Naive B cell (primary cell): ENCODE data around the gene OTOF. TPM values are rescaled to one million over a fixed set of nuclear protein-coding genes. Genes with fewer than 3 reads are reported as not detected.

Source experiments
- ATAC-seq, 2 donors: fragments of 150-1000 bp; cut with Tn5 transposase; 2 replicates each; pipeline ENCODE4 v1.10.0; 2021; ENCODE audit warnings: low read depth in 2 of 2, mild to moderate bottlenecking in 2 of 2, moderate library complexity in 2 of 2
- DNase-seq: peaks from one replicate; pipeline ENCODE4 v3.0.0; 2022
- H3K27ac Mint-ChIP-seq, 6 donors: one replicate each; pipeline ENCODE4 v1.8.0; 2020 to 2022; ENCODE audit warnings: mild to moderate bottlenecking in 6 of 6, mixed read lengths in 6 of 6, moderate library complexity in 5 of 6, inconsistent platforms in 2 of 6
- H3K27me3 Mint-ChIP-seq, 3 donors: one replicate each; pipeline ENCODE4 v1.8.0; 2021 to 2022; ENCODE audit warnings: mixed read lengths in 3 of 3, mild to moderate bottlenecking in 1 of 3
- H3K36me3 Mint-ChIP-seq, 2 donors: one replicate each; pipeline ENCODE4 v1.8.0; 2020 to 2022; ENCODE audit warnings: mixed read lengths in 2 of 2, inconsistent platforms in 1 of 2, mild to moderate bottlenecking in 1 of 2
- H3K4me1 Mint-ChIP-seq, 3 donors: one replicate each; pipeline ENCODE4 v1.8.0; 2020 to 2022; ENCODE audit warnings: mixed read lengths in 3 of 3, inconsistent platforms in 1 of 3, mild to moderate bottlenecking in 1 of 3, moderate library complexity in 1 of 3
- H3K4me3 Mint-ChIP-seq, 8 donors: one replicate each; pipeline ENCODE4 v1.8.0; 2020 to 2022; ENCODE audit warnings: mild to moderate bottlenecking in 8 of 8, mixed read lengths in 8 of 8, moderate library complexity in 8 of 8, inconsistent platforms in 2 of 8
- H3K9me3 Mint-ChIP-seq, 7 donors: one replicate each; pipeline ENCODE4 v1.8.0; 2020 to 2022; ENCODE audit warnings: mixed read lengths in 7 of 7, mild to moderate bottlenecking in 5 of 7, inconsistent platforms in 2 of 7, moderate library complexity in 1 of 7
- polyA plus RNA-seq, 6 donors: library from polyadenylated mRNA; unstranded; fragments of 300-500 nt; fragmentation: Illumina TruSeq; gene quantifications; one replicate each; pipeline ENCODE4 v1.2.3, GENCODE V29; 2021; ENCODE audit warnings: low read depth in 6 of 6

Gene OTOF
- polyA plus RNA-seq, 6 donors from 2014 or later: not detected

- Mint-ChIP-seq H3K27ac (peak overlapping the region in 1 of 6 donors; percentile 36), H3K27me3 (peaks cover 0 to 19% (median 14%) of the 10 kb centered on the region in 3 donors), H3K4me3 (no peak overlapping the region), H3K4me1 (peaks cover 3 to 5% (median 3%) of the 10 kb centered on the region in 3 donors), H3K9me3 (no peaks in the 10 kb centered on the region), H3K36me3 (no peaks in the 10 kb centered on the region)
- no peak for ATAC-seq
- no peak for DNase-seq
Observed at GRCh38 chr2:26482211-26483026, 4.5 kb upstream of the OTOF start.

GRCh38 chr2:26481706-26482105 is 3.8 kb upstream of the OTOF start:
- ATAC-seq: no peak
- no peak overlapping the region for H3K27ac Mint-ChIP-seq
- no peaks in the 10 kb centered on the region for H3K36me3 Mint-ChIP-seq
- H3K9me3 Mint-ChIP-seq: no peaks in the 10 kb centered on the region
- H3K27me3 Mint-ChIP-seq: peaks cover 0 to 21% (median 14%) of the 10 kb centered on the region in 3 donors
- DNase-seq: no peak
- H3K4me1 Mint-ChIP-seq: peaks cover 3 to 5% (median 4%) of the 10 kb centered on the region in 3 donors
- no peak overlapping the region for H3K4me3 Mint-ChIP-seq

GRCh38 chr2:26480566-26481423 is 2.9 kb upstream of the OTOF start:
- Mint-ChIP-seq H3K9me3 (no peaks in the 10 kb centered on the region), H3K36me3 (no peaks in the 10 kb centered on the region), H3K27ac (no peak overlapping the region), H3K4me3 (no peak overlapping the region), H3K27me3 (peaks cover 0 to 18% (median 14%) of the 10 kb centered on the region in 3 donors), H3K4me1 (peaks cover 3 to 5% (median 4%) of the 10 kb centered on the region in 3 donors)
- DNase-seq (no peak), ATAC-seq (no peak)

GRCh38 chr2:26479789-26480565 is 2.1 kb upstream of the OTOF start:
- Mint-ChIP-seq H3K4me1 (peaks cover 3 to 5% (median 4%) of the 10 kb centered on the region in 3 donors), H3K27ac (peak overlapping the region in 1 of 6 donors; percentile 29), H3K4me3 (no peak overlapping the region), H3K9me3 (no peaks in the 10 kb centered on the region), H3K36me3 (no peaks in the 10 kb centered on the region), H3K27me3 (peaks cover 0 to 14% (median 10%) of the 10 kb centered on the region in 3 donors)
- DNase-seq (no peak), ATAC-seq (no peak)

DNA sequence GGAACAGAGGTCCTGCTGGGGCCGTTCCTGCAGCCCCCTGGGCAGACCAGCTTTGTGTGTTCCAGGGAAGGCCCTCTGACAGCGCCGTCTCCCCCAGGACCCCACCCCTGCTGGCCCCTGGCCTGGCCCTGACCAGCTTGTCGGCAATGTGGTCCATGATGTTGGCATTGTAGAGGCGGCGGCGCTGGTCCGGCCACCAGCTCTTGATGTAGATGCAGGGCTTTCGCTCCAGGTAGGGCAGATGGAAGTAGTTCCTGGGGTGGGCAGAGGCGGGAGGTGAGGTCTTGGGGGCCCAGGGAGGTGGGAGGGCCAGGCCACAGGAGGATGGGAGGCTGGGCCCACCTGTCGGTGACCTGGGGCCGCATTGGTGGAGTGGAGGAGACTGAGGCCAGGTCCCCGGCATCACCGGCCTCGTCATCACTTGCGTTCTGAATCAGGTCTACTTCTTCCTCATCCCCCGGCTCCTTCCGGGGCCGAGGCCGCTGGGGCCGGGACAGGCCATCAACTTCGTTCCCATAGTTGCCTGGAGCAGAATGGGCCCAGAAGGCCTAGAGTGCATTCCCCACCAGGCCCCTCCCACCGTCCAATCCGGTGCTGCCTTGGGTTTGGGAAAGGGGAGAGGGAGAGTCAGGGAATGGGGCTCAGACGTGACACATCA is 1.3 kb upstream of the OTOF start:
- Mint-ChIP-seq H3K4me1 (peaks cover 3 to 5% (median 4%) of the 10 kb centered on the region in 3 donors), H3K9me3 (no peaks in the 10 kb centered on the region), H3K36me3 (no peaks in the 10 kb centered on the region), H3K27ac (no peak overlapping the region), H3K27me3 (peaks cover 0 to 14% (median 7%) of the 10 kb centered on the region in 3 donors), H3K4me3 (no peak overlapping the region)
- DNase-seq (no peak), ATAC-seq (no peak)

GRCh38 chr2:26478366-26478765 is 442 bp upstream of the OTOF start:
- no peak for ATAC-seq
- Mint-ChIP-seq H3K9me3 (no peaks in the 10 kb centered on the region), H3K27me3 (peaks cover 0 to 14% (median 7%) of the 10 kb centered on the region in 3 donors), H3K27ac (no peak overlapping the region), H3K36me3 (no peaks in the 10 kb centered on the region), H3K4me1 (peaks cover 3 to 5% (median 4%) of the 10 kb centered on the region in 3 donors), H3K4me3 (peak overlapping the region in 1 of 8 donors; percentile 50)
- DNase-seq: no peak

- peak overlapping the region in 2 of 6 donors; percentile 20 to 56 for H3K27ac Mint-ChIP-seq
- H3K4me1 Mint-ChIP-seq: peaks cover 3 to 5% (median 4%) of the 10 kb centered on the region in 3 donors
- H3K9me3 Mint-ChIP-seq: no peaks in the 10 kb centered on the region
- ATAC-seq (no peak), DNase-seq (no peak)
- H3K27me3 Mint-ChIP-seq: peaks cover 0 to 9% (median 7%) of the 10 kb centered on the region in 3 donors
- H3K36me3 Mint-ChIP-seq: no peaks in the 10 kb centered on the region
- H3K4me3 Mint-ChIP-seq: no peak overlapping the region
Observed at GRCh38 chr2:26477126-26477910, 606 bp downstream of the OTOF start.

DNA sequence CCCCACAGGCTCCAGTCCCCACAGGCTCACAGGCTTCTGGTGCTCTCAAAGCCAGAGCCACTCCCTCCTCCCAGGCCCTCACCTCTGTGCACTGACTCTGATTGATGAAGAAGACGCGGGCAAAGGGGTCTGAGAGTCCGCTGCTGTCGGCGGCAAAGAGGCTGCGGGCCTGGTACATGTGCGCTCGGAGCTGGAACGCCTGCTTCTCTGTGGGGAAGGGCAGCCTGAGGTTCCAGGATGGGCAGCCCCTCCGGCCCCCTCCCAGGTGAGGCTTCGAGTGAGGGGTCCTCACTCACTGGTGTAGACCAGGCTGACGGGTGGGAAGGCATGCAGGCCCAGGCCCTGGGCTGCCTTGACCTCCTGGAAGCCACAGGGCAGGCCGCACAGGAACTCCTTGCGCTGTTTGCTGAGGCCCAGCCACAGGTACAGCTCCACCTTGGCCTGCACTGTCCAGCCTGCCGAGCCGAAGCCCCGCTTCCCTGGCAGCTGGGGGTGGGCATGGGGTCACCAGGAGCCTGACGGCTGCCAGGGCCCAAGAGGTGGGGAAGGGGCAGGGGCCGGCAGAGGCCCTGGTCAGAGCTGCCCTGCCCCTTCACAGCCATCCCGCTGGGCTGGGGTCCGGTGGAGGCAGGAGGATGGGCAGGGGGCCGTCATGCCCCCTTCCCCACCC is 2.0 kb downstream of the OTOF start:
- Mint-ChIP-seq H3K36me3 (no peaks in the 10 kb centered on the region), H3K9me3 (peaks cover 0 to 6% (median 0%) of the 10 kb centered on the region in 7 donors), H3K27ac (peak overlapping the region in 1 of 6 donors; percentile 37), H3K4me1 (peaks cover 3 to 5% (median 4%) of the 10 kb centered on the region in 3 donors), H3K4me3 (no peak overlapping the region), H3K27me3 (peaks cover 0 to 7% (median 7%) of the 10 kb centered on the region in 3 donors)
- DNase-seq: no peak
- ATAC-seq: no peak

DNA sequence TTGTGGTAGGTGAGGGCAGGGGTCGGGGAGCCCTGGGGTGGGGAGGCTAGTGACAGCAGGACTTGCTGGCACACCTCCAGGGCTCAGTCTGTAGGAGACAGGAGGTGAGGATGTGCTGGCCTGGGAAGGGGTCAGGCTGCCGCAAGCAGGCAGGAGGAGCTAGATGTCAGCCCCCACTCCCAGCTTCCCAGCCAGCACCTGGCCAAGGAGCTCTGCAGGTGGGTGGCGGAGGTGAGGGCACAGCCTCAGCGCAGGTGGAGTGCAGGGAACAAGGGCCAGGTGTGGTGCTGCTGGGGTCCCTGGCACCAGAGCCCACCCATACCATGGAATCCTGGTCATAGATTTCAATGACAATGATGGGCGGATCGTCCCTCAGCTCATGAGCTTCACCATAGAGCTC is 2.9 kb downstream of the OTOF start:
- H3K36me3 Mint-ChIP-seq: peaks cover 0 to 9% of the 10 kb centered on the region in 2 donors
- peaks cover 0 to 16% (median 7%) of the 10 kb centered on the region in 3 donors for H3K27me3 Mint-ChIP-seq
- no peak overlapping the region for H3K27ac Mint-ChIP-seq
- H3K4me1 Mint-ChIP-seq: peaks cover 3 to 5% (median 4%) of the 10 kb centered on the region in 3 donors
- ATAC-seq (no peak), DNase-seq (no peak)
- no peak overlapping the region for H3K4me3 Mint-ChIP-seq
- peaks cover 3 to 10% (median 5%) of the 10 kb centered on the region in 7 donors for H3K9me3 Mint-ChIP-seq

- ATAC-seq: no peak
- DNase-seq: no peak
- Mint-ChIP-seq H3K4me1 (peaks cover 3 to 5% (median 4%) of the 10 kb centered on the region in 3 donors), H3K36me3 (peaks cover 0 to 15% of the 10 kb centered on the region in 2 donors), H3K27me3 (peaks cover 0 to 21% (median 7%) of the 10 kb centered on the region in 3 donors), H3K9me3 (peaks cover 9 to 15% (median 11%) of the 10 kb centered on the region in 7 donors), H3K27ac (no peak overlapping the region), H3K4me3 (no peak overlapping the region)
Observed at GRCh38 chr2:26474261-26474785, 3.6 kb downstream of the OTOF start.

DNA sequence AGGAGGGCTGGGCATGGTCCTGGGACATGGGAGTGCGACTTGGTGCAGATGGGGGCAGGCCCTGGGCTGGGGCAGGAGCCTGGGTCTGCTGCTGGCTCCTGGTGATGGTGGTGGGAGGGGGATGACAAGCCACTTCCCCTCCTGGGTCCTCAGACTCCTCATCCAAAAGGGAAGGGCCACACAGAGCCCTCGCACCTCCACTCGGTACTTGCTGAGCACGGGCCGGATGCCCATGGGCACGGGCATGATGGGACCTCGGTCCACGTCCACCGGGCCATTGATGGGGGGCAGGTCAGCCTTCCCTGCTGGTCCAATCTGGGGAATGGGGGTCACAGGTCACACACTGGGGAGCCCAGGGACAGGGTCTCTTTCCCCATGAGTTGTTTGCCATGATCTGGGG is 4.1 kb downstream of the OTOF start:
- H3K27me3 Mint-ChIP-seq: peaks cover 0 to 21% (median 7%) of the 10 kb centered on the region in 3 donors
- H3K9me3 Mint-ChIP-seq: peaks cover 10 to 20% (median 14%) of the 10 kb centered on the region in 7 donors
- DNase-seq (no peak), ATAC-seq (no peak)
- H3K4me3 Mint-ChIP-seq: no peak overlapping the region
- H3K36me3 Mint-ChIP-seq: peaks cover 0 to 15% of the 10 kb centered on the region in 2 donors
- no peak overlapping the region for H3K27ac Mint-ChIP-seq
- H3K4me1 Mint-ChIP-seq: peaks cover 3 to 5% (median 4%) of the 10 kb centered on the region in 3 donors
